ENCODE results near the gene SKI. TPM values are rescaled to one million over a fixed set of nuclear protein-coding genes. Genes with fewer than 3 reads are reported as not detected.
A peak's percentile ranks its signal among the peaks of the same experiment; 100 is the strongest.
"Not testable (repeated sequence)": the region's sequence is repeated elsewhere in the genome, so short reads cannot be mapped to it uniquely, and the experiment has no call there.

SKI gene
- total RNA-seq, 2 donors from 2014 or later = 104 to 111 TPM

DNA sequence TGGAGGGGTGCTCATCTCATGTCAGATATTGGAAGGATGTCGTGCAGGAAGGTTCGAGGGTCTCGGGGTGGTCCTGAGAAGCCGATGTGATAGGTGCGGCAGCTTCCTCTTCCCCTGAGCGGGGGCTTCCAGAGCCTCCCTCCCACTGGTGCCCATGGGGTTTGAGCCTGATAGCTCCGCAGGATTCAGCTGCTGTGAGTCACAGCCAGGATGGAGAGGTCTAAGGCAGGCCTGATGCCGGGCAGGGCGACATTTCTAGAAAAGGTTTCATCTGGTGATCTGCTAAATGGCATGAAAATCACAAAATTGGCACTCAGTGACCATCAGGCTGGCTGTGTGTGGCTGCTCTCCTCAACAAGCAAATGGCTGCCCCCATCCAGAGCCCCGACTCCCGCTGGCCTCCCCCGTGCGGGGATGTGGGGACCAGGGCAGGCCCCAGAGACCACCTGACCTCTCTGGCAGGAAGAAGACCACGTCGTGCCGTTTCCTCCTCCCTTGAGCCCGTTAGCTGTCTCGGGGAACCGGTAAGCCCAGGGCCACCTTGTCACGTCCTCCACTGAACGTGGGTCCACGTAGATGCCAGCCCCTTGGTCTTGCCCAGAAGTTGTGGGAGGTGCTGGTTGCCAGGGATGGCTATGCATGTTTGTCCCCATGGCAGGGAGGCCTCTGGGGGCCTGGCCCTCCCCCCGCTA is 66.1 kb downstream of the SKI start:
- no peak for DNase-seq (ENCODE audit: low spot score)
- intact Hi-C loops (cut with DNase I) = no loop called here

DNA sequence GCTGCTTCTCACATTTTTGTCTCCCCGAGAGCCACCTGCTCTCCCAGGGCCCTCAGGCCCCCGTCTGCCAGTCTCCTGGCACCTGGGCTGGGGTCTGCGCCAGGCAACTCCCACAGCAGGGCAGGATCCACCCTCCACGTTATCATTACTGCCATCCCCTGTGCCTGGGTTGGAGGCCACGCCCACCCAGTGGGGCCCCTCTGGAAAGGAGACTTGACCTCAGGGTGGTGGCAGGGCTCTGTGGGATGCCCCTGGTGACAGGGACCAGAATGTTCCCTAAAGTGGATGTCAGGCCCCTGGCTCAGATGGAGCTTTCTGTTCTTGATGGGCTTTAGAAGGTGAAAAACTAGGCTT is 66.6 kb downstream of the SKI start:
- intact Hi-C loops (cut with DNase I) = no loop called here
- DNase-seq (ENCODE audit: low spot score) = no peak

DNA sequence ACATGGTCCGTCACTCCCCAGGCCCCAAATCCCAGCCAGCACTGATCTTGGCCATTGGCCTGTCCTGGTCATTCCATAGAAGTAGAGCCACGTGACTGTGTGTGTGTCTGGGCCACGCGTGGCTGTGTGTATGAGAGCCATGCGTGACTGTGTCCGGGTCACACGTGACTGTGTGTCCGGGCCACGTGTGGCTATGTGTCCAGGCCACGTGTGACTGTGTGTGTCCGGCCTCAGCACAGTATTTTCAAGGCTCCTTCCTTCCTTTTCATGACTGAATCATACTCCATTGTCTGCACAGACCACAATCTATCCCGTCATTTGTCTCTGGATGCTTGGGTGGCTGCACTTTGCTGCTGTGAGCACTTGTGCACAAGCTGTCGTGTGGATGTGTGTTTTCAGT is 67.4 kb downstream of the SKI start:
- intact Hi-C loops (cut with DNase I) = no loop called here
- DNase-seq (ENCODE audit: low spot score) = no peak

DNA sequence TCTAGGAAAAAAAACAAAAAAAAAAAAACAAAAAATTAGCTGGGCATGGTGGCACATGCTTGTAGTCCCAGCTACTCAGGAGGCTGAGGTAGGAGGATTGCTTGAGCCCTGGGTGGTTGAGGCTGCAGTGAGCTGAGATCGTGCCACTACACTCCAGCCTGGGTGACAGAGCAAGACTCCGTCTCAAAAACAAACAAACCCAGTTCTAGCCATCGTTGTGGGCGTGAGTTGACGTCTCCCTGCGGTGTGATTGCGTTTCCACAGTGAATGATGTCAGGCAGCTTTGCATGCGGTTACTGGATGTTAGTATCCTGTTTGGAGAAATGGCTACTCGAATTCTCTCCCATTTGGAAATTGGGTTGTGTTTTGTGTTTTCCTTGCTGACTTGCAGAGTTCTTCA is 68.1 kb downstream of the SKI start:
- intact Hi-C loops (cut with DNase I); DNase-seq (ENCODE audit: low spot score): not testable (repeated sequence)

DNA sequence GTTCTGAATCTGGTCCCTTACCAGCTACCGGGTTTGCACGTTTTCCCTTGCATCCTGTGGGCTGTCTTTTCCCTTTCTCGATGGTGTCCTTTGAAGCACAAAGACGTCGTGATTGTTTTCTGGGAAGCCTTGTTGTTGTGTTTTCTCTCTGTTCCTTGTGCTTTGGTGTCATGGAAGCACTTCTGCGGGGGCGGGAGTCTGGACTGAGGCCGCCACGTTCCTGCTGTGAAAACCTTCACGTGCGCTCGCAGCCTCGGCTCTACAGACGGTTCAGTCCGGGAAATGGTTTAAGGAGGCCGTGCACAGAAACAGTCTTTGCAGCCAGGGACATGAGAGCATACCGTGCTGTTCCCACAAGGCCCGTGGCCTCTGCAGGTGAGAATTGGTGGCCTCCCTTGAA is 68.5 kb downstream of the SKI start:
- no peak for DNase-seq (ENCODE audit: low spot score)
- intact Hi-C loops (cut with DNase I) = no loop called here

DNA sequence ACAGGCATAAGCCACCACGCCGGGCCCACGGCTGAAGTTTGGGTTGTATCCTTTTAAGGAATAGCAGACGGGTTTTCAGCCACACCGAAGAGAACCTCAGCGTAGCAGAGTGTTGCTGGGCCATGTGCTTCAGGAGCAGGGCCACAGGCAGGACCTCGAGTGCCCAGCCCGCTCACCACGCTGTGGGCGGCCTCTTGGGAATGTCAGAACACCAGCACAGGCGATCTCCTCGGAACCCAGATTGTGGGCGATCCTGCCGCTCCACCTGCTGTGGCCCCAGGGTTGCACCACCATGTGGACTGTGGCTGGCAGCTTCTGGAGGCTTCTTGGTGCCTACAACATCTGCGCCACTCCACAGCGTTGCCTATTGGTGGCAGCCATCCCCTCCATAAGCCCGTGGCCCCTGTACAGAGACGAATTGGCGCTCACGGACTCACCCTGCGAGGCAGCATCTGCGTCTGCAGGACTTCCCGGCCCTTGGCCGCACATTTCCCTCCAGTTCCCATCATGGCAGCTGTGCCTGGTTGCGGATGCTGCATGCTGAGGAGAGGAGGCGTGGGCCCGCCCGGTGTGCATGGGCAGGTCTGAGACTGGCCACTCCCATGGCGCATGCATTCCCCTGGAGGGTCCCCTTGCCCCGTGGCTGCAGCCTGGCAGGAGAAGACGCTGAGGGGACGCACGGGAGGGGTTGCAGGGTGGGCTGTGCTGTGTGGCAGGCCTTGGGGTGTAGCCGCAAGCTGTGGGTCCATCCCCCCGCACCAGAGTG is 69.3 kb downstream of the SKI start:
- intact Hi-C loops (cut with DNase I) = no loop called here

DNA sequence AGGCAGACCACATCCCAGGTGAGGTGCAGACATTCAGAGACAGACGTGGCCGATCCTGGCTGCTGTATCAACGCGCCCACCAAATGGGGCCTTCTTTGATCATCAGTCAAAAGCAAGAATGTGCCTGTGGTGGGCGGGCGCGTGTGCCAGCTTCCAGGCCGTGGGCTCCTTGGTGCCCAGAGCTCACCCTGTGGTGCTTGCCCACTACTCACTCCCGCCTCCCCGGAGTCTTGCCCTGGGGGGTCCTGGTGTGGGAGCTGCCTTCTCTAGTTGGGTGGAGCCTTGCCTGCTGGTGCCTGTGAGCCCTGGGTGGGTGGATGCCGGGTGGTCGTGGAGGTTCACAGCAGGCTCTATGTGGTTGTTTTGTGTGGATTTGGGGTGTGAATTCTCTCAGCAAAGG is 70.6 kb downstream of the SKI start:
- intact Hi-C loops (cut with DNase I) = no loop called here

More for the DNA sequence above, 69.3 kb downstream of the SKI start:
- DNase-seq (ENCODE audit: low spot score) = no peak

DNA sequence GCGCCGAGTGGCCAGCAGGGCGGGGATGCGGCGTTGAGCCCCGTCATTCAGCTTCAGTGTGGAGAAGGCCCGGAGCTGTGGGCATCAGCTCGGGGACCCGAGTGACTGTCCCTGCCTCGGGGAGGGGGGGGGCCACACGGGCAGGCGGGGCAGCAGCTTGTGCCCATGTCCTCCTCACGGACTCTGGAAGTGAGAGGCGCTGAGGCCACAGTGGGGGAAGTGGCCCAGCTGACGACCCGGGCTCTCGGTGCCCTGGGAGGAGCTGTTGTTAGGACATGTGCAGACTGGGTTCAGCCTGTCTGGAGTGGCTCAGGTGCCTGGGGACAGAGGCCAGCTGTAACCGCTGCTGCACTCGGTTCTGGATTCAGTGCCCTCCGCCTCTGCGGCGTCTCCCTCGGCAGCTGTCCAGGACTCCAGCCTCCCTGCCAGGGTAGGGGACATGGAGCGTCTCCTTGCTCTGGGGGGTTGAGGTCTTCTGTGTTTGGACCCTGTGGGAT is 71.1 kb downstream of the SKI start:
- intact Hi-C loops (cut with DNase I) = no loop called here
- no peak for DNase-seq (ENCODE audit: low spot score)

More for the DNA sequence above, 70.6 kb downstream of the SKI start:
- DNase-seq (ENCODE audit: low spot score) = no peak

DNA sequence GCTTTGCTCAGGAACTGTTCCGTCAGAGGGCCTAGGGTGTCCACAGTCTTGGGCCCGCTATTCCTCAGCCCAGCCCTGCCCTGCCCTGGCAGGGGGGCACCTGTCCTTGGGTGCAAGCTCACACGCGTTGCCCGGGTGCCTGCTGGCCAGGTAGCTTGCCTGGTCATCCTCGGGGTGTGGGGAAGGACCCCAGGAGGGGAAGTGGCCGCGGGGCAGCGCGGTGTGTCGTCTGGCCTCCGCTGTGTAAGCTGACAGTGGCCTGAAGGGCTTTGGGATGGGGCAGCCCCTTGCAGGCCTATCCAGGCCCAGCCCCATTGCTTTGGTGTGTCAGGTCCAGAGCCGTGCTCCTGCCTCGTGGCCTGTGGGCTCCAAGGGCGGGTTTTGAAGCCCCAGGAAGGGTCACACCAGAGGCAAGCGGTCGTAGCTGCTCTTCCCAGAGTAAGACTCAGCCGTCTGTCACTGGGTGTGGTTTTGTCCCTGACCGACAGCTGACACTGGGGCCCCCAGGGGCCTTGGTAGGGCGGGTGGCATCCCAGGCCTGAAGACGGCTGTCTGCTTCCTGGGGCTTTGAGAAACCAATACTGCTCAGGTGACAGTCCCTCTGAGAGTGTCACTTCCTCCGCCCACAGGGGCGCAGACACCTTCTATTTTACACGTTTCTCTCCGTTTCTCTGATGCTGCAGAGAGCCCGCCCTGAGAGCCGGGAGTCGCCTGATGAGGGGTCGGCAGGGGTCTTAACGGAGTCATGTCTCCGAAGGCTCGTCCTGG is 72.1 kb downstream of the SKI start:
- intact Hi-C loops (cut with DNase I) = loop anchor here (5.0 kb wide), 2 partner anchors 68 to 518 kb away; no protein-coding TSS in a partner anchor
- no peak for DNase-seq (ENCODE audit: low spot score)

DNA sequence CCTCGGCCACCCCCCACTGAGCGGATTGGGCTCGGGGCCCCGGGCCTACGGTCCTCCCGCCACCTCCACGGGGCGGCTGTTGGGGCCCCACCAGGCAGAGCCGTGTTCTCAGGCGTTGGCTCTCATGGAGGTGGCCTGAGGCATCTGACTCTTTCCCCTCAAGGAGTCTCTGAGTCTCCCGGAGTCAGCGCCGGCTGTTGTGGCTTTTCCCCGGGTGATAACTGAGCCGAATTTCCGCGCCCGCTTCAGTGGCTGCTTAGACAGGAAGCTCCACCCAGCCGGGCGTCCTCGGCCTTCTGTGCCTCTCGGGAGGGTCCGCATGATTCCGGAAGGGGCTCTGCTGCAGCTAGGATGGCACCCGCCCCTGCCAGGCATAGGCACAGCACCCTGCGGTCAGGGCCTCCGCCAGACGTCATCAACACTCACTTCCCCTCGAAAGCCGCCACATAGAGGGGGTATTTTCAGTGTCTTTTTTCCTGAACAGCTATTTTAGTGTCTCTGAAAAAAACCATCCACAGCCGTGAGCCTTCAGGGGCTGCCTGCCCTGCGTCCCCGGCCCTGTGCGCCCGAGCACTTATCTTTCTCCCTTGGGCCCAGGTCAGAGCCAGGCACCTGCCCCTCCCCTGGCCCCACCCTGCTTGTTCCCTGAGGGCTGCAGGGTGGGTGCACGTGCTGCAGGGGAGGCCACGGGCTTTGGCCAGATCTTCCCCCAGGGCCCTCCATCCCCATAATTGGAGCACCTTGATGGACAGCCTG is 72.9 kb downstream of the SKI start:
- intact Hi-C loops (cut with DNase I) = loop anchor here (5.0 kb wide), 2 partner anchors 69 to 519 kb away; no protein-coding TSS in a partner anchor
- DNase-seq (ENCODE audit: low spot score) = peak; percentile 97

DNA sequence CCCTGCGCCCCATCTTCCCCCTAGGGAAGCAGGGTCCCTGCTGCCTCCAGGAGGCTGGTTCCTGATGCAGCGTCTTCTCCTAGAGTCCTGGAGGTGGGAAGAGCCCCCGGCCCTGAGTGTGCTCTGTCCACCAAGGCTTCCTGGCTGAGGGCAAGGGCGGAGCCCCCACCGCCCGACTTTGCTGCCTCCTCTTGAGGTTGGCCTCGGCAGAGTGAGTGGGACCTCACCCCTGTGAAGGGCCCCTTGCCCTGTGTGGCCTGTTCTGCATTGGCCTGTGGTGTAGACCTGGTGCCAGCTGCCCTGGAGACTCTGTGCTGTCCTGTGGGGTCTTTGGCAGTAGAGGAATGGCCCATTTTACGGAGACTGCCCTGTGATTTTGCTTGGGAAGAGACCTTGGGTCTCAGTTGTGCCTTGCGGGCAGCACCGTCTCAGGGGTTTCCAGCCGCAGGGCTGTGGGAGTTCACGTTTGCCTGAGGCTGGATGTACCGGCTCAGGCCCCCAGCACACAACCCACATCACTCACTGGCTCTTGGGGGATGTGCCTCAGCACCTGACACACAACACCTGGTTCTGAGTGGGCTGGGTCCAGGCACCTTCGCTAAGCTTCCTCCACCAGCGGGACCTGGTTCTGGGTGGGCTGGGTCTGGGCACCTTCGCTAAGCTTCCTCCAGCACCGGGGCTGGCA is 73.6 kb downstream of the SKI start:
- intact Hi-C loops (cut with DNase I) = loop anchor here (5.0 kb wide), 2 partner anchors 69 to 519 kb away; no protein-coding TSS in a partner anchor

DNA sequence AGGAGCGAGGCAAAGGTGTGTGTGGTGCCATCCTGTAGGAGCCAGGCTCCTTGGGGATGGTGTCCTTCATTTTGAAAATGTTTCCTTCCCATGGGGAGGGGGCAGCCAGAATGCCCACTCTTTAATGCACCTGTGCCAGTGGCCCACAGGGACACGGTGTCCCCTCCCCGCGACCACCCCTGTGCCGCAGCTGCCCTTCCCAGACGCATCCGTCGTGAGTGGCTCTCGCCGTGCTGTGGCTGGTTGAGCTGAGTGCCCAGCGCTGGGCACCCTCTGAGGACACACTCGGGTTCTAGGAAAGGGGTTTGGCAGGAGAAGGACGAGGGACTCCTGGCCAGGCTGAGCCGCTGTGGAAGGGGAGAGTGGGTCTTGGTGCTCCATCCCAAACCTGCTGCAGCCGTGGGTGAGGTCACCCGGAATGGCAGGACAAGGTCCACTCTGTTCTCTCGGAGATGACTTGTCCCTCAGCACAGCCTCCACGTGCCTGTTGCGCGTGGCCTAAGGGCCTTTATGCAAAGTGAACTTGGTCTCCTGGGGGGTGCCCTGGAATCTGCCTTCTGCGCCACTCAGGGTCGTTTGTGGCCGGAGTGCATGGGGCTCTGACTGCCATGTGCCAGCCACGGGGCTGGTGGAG is 74.3 kb downstream of the SKI start:
- intact Hi-C loops (cut with DNase I) = loop anchor here (5.0 kb wide), 2 partner anchors 70 to 520 kb away; no protein-coding TSS in a partner anchor
- no peak for DNase-seq (ENCODE audit: low spot score)

More for the DNA sequence above, 73.6 kb downstream of the SKI start:
- no peak for DNase-seq (ENCODE audit: low spot score)

DNA sequence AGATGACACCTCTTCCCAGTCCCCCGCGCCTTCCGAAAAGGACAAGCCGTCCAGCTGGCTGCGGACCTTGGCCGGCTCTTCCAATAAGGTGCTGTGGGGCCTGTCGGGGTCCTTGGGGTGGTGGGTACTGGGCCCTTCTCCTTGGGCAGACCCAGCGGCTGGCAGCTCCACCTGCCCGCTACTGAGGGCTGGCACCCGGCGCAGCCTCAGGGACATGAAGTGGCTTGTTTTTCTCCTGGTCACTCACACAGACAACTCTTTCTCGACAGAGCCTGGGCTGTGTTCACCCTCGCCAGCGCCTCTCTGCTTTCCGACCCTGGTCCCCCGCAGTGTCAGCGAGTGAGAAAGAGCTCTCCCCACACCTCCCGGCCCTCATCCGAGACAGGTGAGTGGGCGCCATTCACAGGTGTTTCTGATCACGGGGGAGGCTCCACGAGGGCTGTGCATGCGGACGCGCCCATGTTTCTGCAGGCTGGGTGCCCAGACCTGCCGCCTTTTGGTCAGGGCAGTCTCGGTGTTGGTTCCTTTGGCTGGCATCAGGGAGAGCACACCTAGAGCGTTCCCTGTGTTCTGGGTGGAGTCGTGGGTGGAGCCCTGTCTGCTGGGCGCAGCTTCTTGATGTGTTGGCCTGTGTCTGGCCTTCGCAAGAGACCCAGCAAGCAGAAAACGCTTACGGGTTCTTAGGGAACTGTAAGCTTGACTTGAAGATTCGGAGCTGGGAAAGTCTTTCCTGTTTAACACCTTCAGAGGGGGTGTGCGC is 75.1 kb downstream of the SKI start:
- intact Hi-C loops (cut with DNase I) = loop anchor here (5.0 kb wide), 2 partner anchors 71 to 521 kb away; no protein-coding TSS in a partner anchor
- no peak for DNase-seq (ENCODE audit: low spot score)

DNA sequence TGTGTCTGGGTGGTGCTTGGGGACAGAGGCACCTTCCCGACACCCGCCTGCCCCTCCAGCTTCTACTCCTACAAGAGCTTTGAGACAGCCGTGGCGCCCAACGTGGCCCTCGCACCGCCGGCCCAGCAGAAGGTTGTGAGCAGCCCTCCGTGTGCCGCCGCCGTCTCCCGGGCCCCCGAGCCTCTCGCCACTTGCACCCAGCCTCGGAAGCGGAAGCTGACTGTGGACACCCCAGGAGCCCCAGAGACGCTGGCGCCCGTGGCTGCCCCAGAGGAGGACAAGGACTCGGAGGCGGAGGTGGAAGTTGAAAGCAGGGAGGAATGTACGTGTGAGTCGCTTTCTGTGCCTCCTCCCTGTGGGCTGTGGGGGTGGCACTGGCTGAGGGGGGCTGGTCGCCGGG is 75.7 kb downstream of the SKI start:
- DNase-seq (ENCODE audit: low spot score) = no peak
- intact Hi-C loops (cut with DNase I) = loop anchor here (5.0 kb wide), 2 partner anchors 71 to 521 kb away; no protein-coding TSS in a partner anchor

DNA sequence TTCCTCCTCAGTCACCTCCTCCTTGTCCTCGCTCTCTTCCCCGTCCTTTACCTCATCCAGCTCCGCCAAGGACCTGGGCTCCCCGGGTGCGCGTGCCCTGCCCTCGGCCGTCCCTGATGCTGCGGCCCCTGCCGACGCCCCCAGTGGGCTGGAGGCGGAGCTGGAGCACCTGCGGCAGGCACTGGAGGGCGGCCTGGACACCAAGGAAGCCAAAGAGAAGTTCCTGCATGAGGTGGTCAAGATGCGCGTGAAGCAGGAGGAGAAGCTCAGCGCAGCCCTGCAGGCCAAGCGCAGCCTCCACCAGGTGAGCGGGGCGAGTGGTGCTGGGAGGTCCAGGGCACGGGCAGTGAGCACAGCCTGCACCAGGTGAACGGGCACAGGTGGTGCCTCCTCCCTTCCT is 76.2 kb downstream of the SKI start:
- no peak for DNase-seq (ENCODE audit: low spot score)
- intact Hi-C loops (cut with DNase I) = loop anchor here (5.0 kb wide), 2 partner anchors 72 to 522 kb away; no protein-coding TSS in a partner anchor

DNA sequence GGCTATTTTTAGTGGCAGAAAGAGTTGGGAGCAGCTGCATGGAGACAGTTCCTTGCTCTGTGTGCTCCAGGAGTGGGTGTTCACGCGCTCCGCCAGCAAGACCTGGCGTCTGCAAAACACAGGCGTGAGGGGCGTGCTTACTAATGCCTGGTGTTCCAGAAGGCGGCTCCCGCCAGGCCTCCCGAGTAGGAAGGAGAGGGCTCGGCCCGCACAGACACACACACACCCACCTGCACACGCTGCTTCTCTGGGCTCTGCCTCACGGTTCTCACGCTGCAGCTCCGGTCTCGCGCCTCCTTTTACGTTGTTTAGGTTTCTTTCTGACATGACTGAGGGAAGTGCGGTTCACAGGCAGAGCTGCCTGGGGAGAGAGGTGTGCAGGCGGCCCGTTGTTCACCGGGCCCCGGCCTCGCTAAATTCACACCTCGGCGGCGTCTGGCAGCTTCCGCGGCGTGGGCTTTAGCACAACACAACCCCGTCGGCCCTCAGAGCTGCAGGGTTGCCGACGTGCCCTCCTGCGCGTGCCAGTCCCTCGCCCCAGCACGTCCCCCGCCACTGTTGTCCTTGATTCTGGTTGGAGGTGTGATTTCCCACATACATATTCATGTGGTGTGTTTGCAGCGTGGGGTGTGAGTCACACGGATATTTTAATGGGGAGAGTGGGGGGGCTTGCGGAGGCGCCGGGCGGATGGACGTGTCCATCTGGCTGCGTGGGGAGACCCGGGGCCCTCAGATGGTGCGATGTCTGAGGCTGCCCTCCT is 77.0 kb downstream of the SKI start:
- intact Hi-C loops (cut with DNase I) = loop anchor here (5.0 kb wide), 2 partner anchors 73 to 523 kb away; no protein-coding TSS in a partner anchor
- DNase-seq (ENCODE audit: low spot score) = no peak

All from posterior vena cava (tissue), 2 donors.